WTC11 (cell line): ENCODE measurements around the gene SLC24A3. TPM values are rescaled to one million over a fixed set of nuclear protein-coding genes. Genes with fewer than 3 reads are reported as not detected.

Experiments used
- ATAC-seq: fragments of 200-7000 bp; cut with Tn5 transposase; 2 replicates; pipeline ENCODE4 v1.10.0; 2021; ENCODE audit warnings: mild to moderate bottlenecking, moderate library complexity
- CTCF ChIA-PET: fragments of 300-600 bp; sonication (Branson Sonifier 250); formaldehyde crosslinking; loops from one replicate; lab custom pipeline; 2021; ENCODE audit warnings: antibody characterized with exemption; lab: Charles Lee
- POLR2A ChIA-PET: fragments of 350-600 bp; sonication (Branson Sonifier 250); formaldehyde crosslinking; loops from one replicate; lab custom pipeline; 2021; ENCODE audit warnings: antibody characterized with exemption; lab: Charles Lee
- DNase-seq: peaks from one replicate; pipeline ENCODE4 v3.0.0; 2021; ENCODE audit warnings: low spot score
- H3K27ac Mint-ChIP-seq: 2 replicates; pipeline ENCODE4 v1.8.0; 2021; ENCODE audit warnings: mixed read lengths
- H3K27me3 Mint-ChIP-seq: 2 replicates; pipeline ENCODE4 v1.8.0; 2021; ENCODE audit warnings: low read depth, mild to moderate bottlenecking, moderate library complexity, mixed read lengths
- H3K36me3 Mint-ChIP-seq: 2 replicates; pipeline ENCODE4 v1.8.0; 2021; ENCODE audit warnings: mixed read lengths
- H3K4me1 Mint-ChIP-seq: 2 replicates; pipeline ENCODE4 v1.8.0; 2022; ENCODE audit warnings: mixed read lengths
- H3K4me3 Mint-ChIP-seq: 2 replicates; pipeline ENCODE4 v1.8.0; 2021; ENCODE audit warnings: mild to moderate bottlenecking, moderate library complexity, mixed read lengths
- H3K9me3 Mint-ChIP-seq: 2 replicates; pipeline ENCODE4 v1.8.0; 2021; ENCODE audit warnings: mixed read lengths
- AR ChIP-seq: fragments of 250-450 bp; sonication (Bioruptor Pico); IDR thresholded peaks from 2 replicates; pipeline ENCODE4 v1.9.0; 2021; ENCODE audit warnings: mild to moderate bottlenecking
- ATF1 ChIP-seq: sonication (generic); formaldehyde crosslinking; IDR thresholded peaks from 2 replicates; pipeline ENCODE4 v1.8.1; 2023; ENCODE audit warnings: mild to moderate bottlenecking, moderate library complexity, missing genetic modification reagents
- ATF2 ChIP-seq: sonication (generic); formaldehyde crosslinking; IDR thresholded peaks from 2 replicates; pipeline ENCODE4 v1.8.1; 2022; ENCODE audit warnings: low read depth, missing genetic modification reagents, borderline replicate concordance
- ELF4 ChIP-seq: sonication (generic); formaldehyde crosslinking; IDR thresholded peaks from 2 replicates; pipeline ENCODE4 v1.8.1; 2022; ENCODE audit warnings: low read depth, mild to moderate bottlenecking, moderate library complexity, missing genetic modification reagents
- EMX1 ChIP-seq: fragments of 250-450 bp; sonication (Bioruptor Pico); IDR thresholded peaks from 2 replicates; pipeline ENCODE4 v1.8.0; 2021; ENCODE audit warnings: mild to moderate bottlenecking
- ETV6 ChIP-seq: sonication (generic); formaldehyde crosslinking; IDR thresholded peaks from 2 replicates; pipeline ENCODE4 v1.8.1; 2022; ENCODE audit warnings: mild to moderate bottlenecking, missing genetic modification reagents
- FOXP4 ChIP-seq: sonication (generic); formaldehyde crosslinking; IDR thresholded peaks from 2 replicates; pipeline ENCODE4 v1.8.0; 2022; ENCODE audit warnings: mild to moderate bottlenecking, missing genetic modification reagents
- GTF2I ChIP-seq: fragments of 250-450 bp; sonication (Bioruptor Pico); conservative IDR thresholded peaks from 2 replicates; pipeline ENCODE4 v1.4.0; 2021; ENCODE audit warnings: mild to moderate bottlenecking
- IRF2 ChIP-seq: sonication (generic); formaldehyde crosslinking; IDR thresholded peaks from 2 replicates; pipeline ENCODE4 v1.8.0; 2022; ENCODE audit warnings: low read depth, missing genetic modification reagents, borderline replicate concordance
- KAT7 ChIP-seq: sonication (generic); formaldehyde crosslinking; IDR thresholded peaks from 2 replicates; pipeline ENCODE4 v1.8.1; 2023; ENCODE audit warnings: missing genetic modification reagents, mild to moderate bottlenecking, borderline replicate concordance
- MYBL2 ChIP-seq: sonication (generic); formaldehyde crosslinking; IDR thresholded peaks from 2 replicates; pipeline ENCODE4 v1.8.1; 2023; ENCODE audit warnings: mild to moderate bottlenecking, moderate library complexity, missing genetic modification reagents
- NFE2L1 ChIP-seq: sonication (generic); formaldehyde crosslinking; IDR thresholded peaks from 2 replicates; pipeline ENCODE4 v1.8.1; 2023; ENCODE audit warnings: missing genetic modification reagents
- NR1H2 ChIP-seq: sonication (generic); formaldehyde crosslinking; IDR thresholded peaks from 2 replicates; pipeline ENCODE4 v1.9.0; 2021; ENCODE audit warnings: mild to moderate bottlenecking, moderate library complexity, missing genetic modification reagents
- RELA ChIP-seq: sonication (generic); formaldehyde crosslinking; IDR thresholded peaks from 2 replicates; pipeline ENCODE4 v1.8.1; 2022; ENCODE audit warnings: missing genetic modification reagents, mild to moderate bottlenecking, borderline replicate concordance
- SMAD3 ChIP-seq: sonication (generic); formaldehyde crosslinking; IDR thresholded peaks from 2 replicates; pipeline ENCODE4 v1.8.0; 2022; ENCODE audit warnings: missing genetic modification reagents, mild to moderate bottlenecking, borderline replicate concordance
- USF1 ChIP-seq: sonication (generic); formaldehyde crosslinking; IDR thresholded peaks from 2 replicates; pipeline ENCODE4 v1.8.0; 2022; ENCODE audit warnings: mild to moderate bottlenecking, missing genetic modification reagents
- ZBTB43 ChIP-seq: sonication (generic); formaldehyde crosslinking; IDR thresholded peaks from 2 replicates; pipeline ENCODE4 v1.8.1; 2023; ENCODE audit warnings: mild to moderate bottlenecking, missing genetic modification reagents
- ZNF121 ChIP-seq: sonication (generic); formaldehyde crosslinking; IDR thresholded peaks from 2 replicates; pipeline ENCODE4 v1.8.0; 2023; ENCODE audit warnings: missing genetic modification reagents
- ZNF219 ChIP-seq: sonication (generic); formaldehyde crosslinking; IDR thresholded peaks from 2 replicates; pipeline ENCODE4 v1.8.0; 2023; ENCODE audit warnings: missing genetic modification reagents, mild to moderate bottlenecking, borderline replicate concordance
- ZNF232 ChIP-seq: sonication (generic); formaldehyde crosslinking; IDR thresholded peaks from 2 replicates; pipeline ENCODE4 v1.8.0; 2022; ENCODE audit warnings: mild to moderate bottlenecking, missing genetic modification reagents
- ZNF263 ChIP-seq: sonication (generic); formaldehyde crosslinking; IDR thresholded peaks from 2 replicates; pipeline ENCODE4 v1.8.1; 2022; ENCODE audit warnings: low read depth, mild to moderate bottlenecking, moderate library complexity, missing genetic modification reagents
- ZNF317 ChIP-seq: sonication (generic); formaldehyde crosslinking; IDR thresholded peaks from 2 replicates; pipeline ENCODE4 v1.8.1; 2023; ENCODE audit warnings: low read depth, mild to moderate bottlenecking, moderate library complexity, missing genetic modification reagents, borderline replicate concordance
- ZNF396 ChIP-seq: fragments of 250-450 bp; sonication (Bioruptor Pico); IDR thresholded peaks from 2 replicates; pipeline ENCODE4 v1.8.0; 2021; ENCODE audit warnings: mild to moderate bottlenecking, moderate library complexity, borderline replicate concordance
- ZNF671 ChIP-seq: fragments of 250-450 bp; sonication (Bioruptor Pico); IDR thresholded peaks from 2 replicates; pipeline ENCODE4 v1.8.0; 2021; ENCODE audit warnings: mild to moderate bottlenecking
- ZSCAN18 ChIP-seq: fragments of 250-450 bp; sonication (Bioruptor Pico); IDR thresholded peaks from 2 replicates; pipeline ENCODE4 v2.1.2; 2022; ENCODE audit warnings: mild to moderate bottlenecking, moderate library complexity
- total RNA-seq: library from RNA; stranded (reverse); gene quantifications from 3 replicates; pipeline ENCODE4 v1.2.3, GENCODE V29; 2021

The SLC24A3 gene
- total RNA-seq, 1 experiment from 2014 or later = 5.7 TPM

- POLR2A ChIA-PET = no interaction called here
- no peak for TF ChIP-seq NR1H2 (CRISPR knock-in tag)
- no peak for TF ChIP-seq ZNF121 (CRISPR knock-in tag)
- no peak for TF ChIP-seq ZNF263 (CRISPR knock-in tag)
- no peak for TF ChIP-seq ZNF671 (CRISPR knock-in tag)
- TF ChIP-seq ZSCAN18 (CRISPR knock-in tag) = no peak
- TF ChIP-seq ZNF396 (CRISPR knock-in tag) = no peak
- no peak for TF ChIP-seq IRF2 (CRISPR knock-in tag)
- TF ChIP-seq ELF4 (CRISPR knock-in tag) = no peak
- TF ChIP-seq RELA (CRISPR knock-in tag) = no peak
- no peak for TF ChIP-seq FOXP4 (CRISPR knock-in tag)
- no peak for TF ChIP-seq NFE2L1 (CRISPR knock-in tag)
- TF ChIP-seq ZBTB43 (CRISPR knock-in tag) = no peak
- no peak for TF ChIP-seq ATF1 (CRISPR knock-in tag)
- no peak for TF ChIP-seq AR (CRISPR knock-in tag)
- TF ChIP-seq SMAD3 (CRISPR knock-in tag) = no peak
- no peak for TF ChIP-seq ZNF317
- TF ChIP-seq MYBL2 = no peak
- no peak for TF ChIP-seq KAT7 (CRISPR knock-in tag)
- no peak for TF ChIP-seq ETV6 (CRISPR knock-in tag)
- no peak for TF ChIP-seq ZNF219
- Mint-ChIP-seq H3K4me3 (no peak overlapping the region), H3K4me1 (peaks cover 11% of the 10 kb centered on the region), H3K9me3 (0 out of 2 replicates have a peak, but pooled peaks cover 1% of the 10 kb centered on the region), H3K36me3 (no peaks in the 10 kb centered on the region), H3K27me3 (no peaks in the 10 kb centered on the region), H3K27ac (no peak overlapping the region)
- CTCF ChIA-PET = no interaction called here
- ATAC-seq (no peak), DNase-seq (no peak)
These were observed 261.5 kb downstream of the SLC24A3 start for GRCh38 chr20:19473922-19474286.

- TF ChIP-seq USF1 (CRISPR knock-in tag) = no peak
- no peak for TF ChIP-seq ATF2
- TF ChIP-seq EMX1 (CRISPR knock-in tag) = no peak
- no peak for TF ChIP-seq ZNF232 (CRISPR knock-in tag)
- TF ChIP-seq GTF2I (CRISPR knock-in tag) = no peak
- H3K27me3 Mint-ChIP-seq = no peaks in the 10 kb centered on the region
- no peaks in the 10 kb centered on the region for H3K4me1 Mint-ChIP-seq
- no peak overlapping the region for H3K4me3 Mint-ChIP-seq
- DNase-seq (no peak), ATAC-seq (no peak)
- ChIA-PET CTCF (interaction anchor here (1.0 kb wide), 1 partner anchor 105 kb away, joined by 3 read pairs; no protein-coding TSS in a partner anchor), POLR2A (no interaction called here)
- H3K27ac Mint-ChIP-seq = no peak overlapping the region
- no peaks in the 10 kb centered on the region for H3K36me3 Mint-ChIP-seq
- H3K9me3 Mint-ChIP-seq = 0 out of 2 replicates have a peak, but pooled peaks cover 7% of the 10 kb centered on the region
These were observed 266.0 kb downstream of the SLC24A3 start for GRCh38 chr20:19478320-19478895.
